ENCODE measurements around the gene TPSD1. TPM values are rescaled to one million over a fixed set of nuclear protein-coding genes. Genes with fewer than 3 reads are reported as not detected.

Gene TPSD1
- total RNA-seq, 1 experiment from 2014 or later, result not detected

- H3K23ac ChIP-seq (ENCODE audit: insufficient read length, low read depth, low read length), result no peak overlapping the region
- H3K56ac ChIP-seq (ENCODE audit: insufficient read length, low read depth, low read length), result no peak overlapping the region
- H2AFZ ChIP-seq (ENCODE audit: low read length), result no peak overlapping the region
- H3K4me2 ChIP-seq (ENCODE audit: insufficient read depth, insufficient read length, low read length), result no peak overlapping the region
- no peak overlapping the region for H3K4ac ChIP-seq (ENCODE audit: low read depth, low read length)
- no peak for TF ChIP-seq CTCF (conservative IDR thresholded peaks at IDR 0.05)
- H4K91ac ChIP-seq (ENCODE audit: insufficient read length, low read depth, low read length), result no peak overlapping the region
- H2BK15ac ChIP-seq (ENCODE audit: low read depth, low read length), result no peak overlapping the region
- DNase-seq, result no peak
- H2BK20ac ChIP-seq (ENCODE audit: low read depth, low read length, poor library complexity, severe bottlenecking), result no peak overlapping the region
- H4K8ac ChIP-seq (replicated peaks; ENCODE audit: insufficient read length, low read depth, low read length), result no peak overlapping the region
- no peak overlapping the region for H3K27ac Mint-ChIP-seq
- no peaks in the 10 kb centered on the region for H3K27me3 ChIP-seq (ENCODE audit: insufficient read depth, low read length)
- no peaks in the 10 kb centered on the region for H3K9me3 Mint-ChIP-seq
- H2BK120ac ChIP-seq (ENCODE audit: low read depth, low read length, poor library complexity, severe bottlenecking), result no peak overlapping the region
- no peaks in the 10 kb centered on the region for H3K23me2 ChIP-seq (ENCODE audit: insufficient read length, low read depth, low read length, poor library complexity, severe bottlenecking)
- H3K36me3 Mint-ChIP-seq (ENCODE audit: insufficient read depth in 1 of 3, low read depth in 3 of 3), result no peaks in the 10 kb centered on the region
- no peaks in the 10 kb centered on the region for H3K79me2 ChIP-seq (ENCODE audit: insufficient read depth, low read length)
- H3K9ac ChIP-seq (ENCODE audit: extremely low read depth, insufficient read length, low read length), result no peak overlapping the region
- H3K79me1 ChIP-seq (ENCODE audit: insufficient read depth, low read depth, low read length, poor library complexity, severe bottlenecking), result no peaks in the 10 kb centered on the region
- no peak overlapping the region for H2BK5ac ChIP-seq (ENCODE audit: insufficient read length, low read length)
- H4K20me1 ChIP-seq (ENCODE audit: control insufficient read depth, insufficient read depth, insufficient read length), result no peaks in the 10 kb centered on the region
- peaks cover 12 to 24% of the 10 kb centered on the region in 2 experiments; a peak in 3 of 4 replicates for H3K4me1 Mint-ChIP-seq
- H3K9me3 ChIP-seq (ENCODE audit: control insufficient read depth, low read depth, low read length), result no peaks in the 10 kb centered on the region
- H3K4me3 Mint-ChIP-seq, result no peak overlapping the region
- no peak overlapping the region for H3K27ac ChIP-seq (ENCODE audit: insufficient read length, low read depth, low read length)
- H4K5ac ChIP-seq (ENCODE audit: insufficient read length, low read depth, low read length), result no peak overlapping the region
- no peak overlapping the region for H2BK12ac ChIP-seq (ENCODE audit: insufficient read length, low read depth, low read length)
- WGBS (ENCODE audit: extremely low coverage, insufficient read length, low lambda C conversion rate), result no CpG with 5 or more reads among the region's 8 CpGs
- H3K18ac ChIP-seq (ENCODE audit: insufficient read length, low read depth, low read length), result no peak overlapping the region
- no peak overlapping the region for H2AK5ac ChIP-seq (ENCODE audit: insufficient read length, low read length)
- no peak overlapping the region for H3T11ph ChIP-seq (ENCODE audit: low read length)
- H3K27me3 Mint-ChIP-seq (ENCODE audit: low read depth), result peaks cover 34% of the 10 kb centered on the region
- H3K14ac ChIP-seq (ENCODE audit: insufficient read depth, low read length), result no peak overlapping the region
- no peaks in the 10 kb centered on the region; the same call in 1 of the 2 replicates for H3K4me1 ChIP-seq (ENCODE audit: insufficient read depth, low read length)
These were observed 24.9 kb downstream of the TPSD1 start for GRCh38 chr16:1280783-1281182.
